ENCODE results near the gene CHST14.
A peak's percentile ranks its signal among the peaks of the same experiment; 100 is the strongest.

CHST14 gene

DNA sequence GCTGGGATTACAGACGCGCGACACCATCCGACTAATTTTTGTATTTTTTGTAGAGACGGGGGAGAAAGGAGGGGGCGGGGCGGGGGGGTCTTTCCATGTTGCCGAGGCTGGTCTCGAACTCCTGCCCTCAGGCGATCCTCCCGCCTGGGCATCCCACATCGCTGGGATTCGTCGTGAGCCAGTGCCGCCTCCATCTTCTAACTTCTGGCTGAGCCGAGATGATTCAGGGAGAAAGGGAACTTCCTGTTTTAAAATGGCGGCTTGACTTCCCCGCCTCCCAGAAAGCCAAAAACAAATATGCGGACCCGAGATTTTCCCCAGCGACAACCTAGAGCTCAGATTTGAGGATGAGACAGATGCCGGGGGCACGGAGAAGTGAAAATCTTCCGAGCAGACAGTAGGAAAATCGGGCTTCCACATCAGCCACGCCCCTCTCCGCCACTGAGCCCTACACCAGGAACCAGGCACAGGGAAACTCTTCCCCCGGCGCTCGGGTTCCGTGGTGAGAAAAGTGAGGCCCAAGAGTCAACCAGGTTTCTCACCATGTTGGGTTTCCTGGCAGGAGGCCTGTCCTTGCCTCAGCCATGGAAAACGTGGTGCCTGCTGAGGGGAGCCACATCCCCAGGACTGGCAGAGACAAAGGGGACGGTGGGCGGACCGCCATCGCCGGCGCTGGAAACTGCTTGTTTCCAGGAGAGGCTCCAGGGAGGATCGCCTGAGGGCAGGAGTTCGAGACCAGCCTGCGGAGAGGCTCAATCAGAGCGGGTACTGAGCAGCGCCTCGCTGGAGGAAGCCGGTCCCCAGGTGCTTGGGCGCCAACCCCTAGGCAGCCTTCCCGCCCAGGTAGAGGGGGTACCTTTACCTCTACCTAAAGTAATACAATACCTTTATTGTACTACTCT lies 18.7 kb downstream of the CHST14 start:
- no peak for DNase-seq (ENCODE audit: low spot score)

DNA sequence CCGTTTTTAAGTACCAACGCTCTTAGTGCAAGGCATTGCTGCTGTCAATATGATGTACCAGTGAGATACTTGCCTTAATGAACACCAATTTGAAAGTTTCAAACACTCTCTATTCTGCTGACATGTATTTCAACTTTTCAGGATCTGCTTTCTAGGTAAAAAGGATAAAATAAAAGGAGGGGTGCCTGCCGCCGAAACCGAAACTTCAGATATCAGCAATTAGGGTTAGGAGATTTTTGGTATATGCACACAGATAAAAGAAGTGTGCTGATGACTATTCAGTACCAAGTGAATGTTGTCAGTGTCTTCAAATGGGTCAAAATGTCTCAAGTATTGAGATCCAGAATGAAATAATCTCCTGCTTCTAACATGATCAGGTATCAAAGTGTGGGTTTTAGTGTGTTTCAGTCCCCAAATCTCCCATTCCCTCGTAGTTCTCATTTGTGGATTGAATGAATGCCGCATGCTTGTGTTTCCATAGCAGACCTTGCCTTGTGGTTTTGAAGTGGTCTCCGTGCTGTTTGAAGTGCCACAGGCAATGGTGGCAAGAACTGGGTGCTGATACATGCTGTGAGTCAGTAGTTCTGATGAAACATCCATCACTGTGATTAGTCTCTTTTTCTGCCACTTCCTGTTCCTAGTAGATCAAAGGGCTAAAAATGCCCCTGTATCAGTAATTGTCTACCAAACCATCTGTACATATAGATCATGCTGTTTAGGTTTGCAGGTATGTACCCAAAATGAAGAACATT lies 22.5 kb downstream of the CHST14 start:
- no peak for DNase-seq (ENCODE audit: low spot score)

DNA sequence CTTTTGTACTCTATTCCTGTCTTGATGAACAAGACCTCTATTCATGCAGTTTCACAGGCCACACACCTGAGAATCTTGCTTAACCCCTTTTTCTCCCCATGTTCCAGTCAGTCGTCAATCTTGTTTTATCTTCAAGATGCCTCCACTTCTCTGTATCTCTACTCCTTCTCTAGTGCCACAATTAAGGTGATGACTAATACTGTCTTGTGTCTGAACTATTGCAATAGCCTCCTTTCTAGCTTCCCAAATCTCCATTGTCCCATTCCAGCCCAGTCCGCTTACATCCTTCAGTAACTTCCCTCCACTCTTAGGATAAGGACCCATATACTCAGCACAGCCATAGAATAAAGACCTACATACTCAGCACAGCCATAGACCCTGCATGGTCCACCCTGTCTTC lies 24.7 kb downstream of the CHST14 start:
- no peak for DNase-seq (ENCODE audit: low spot score)

DNA sequence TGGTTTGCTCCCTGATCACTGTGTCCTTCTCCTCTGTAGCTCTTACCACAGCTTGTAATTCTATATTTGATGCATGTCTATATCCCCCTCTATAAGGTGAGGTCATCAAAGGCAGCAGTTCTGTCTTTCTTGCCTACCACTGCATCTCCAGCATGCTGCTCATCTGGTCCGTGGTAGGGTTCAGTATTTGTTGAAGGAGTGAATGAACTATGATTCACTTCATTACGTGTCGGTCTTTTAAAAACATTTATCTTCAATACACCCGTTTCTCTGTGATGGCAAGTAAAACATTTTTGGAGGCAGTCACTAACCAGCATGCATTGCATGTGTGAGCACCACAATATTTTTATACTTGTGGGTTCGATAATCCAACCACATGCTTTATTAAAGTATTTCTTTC lies 27.6 kb downstream of the CHST14 start:
- no peak for DNase-seq (ENCODE audit: low spot score)

DNA sequence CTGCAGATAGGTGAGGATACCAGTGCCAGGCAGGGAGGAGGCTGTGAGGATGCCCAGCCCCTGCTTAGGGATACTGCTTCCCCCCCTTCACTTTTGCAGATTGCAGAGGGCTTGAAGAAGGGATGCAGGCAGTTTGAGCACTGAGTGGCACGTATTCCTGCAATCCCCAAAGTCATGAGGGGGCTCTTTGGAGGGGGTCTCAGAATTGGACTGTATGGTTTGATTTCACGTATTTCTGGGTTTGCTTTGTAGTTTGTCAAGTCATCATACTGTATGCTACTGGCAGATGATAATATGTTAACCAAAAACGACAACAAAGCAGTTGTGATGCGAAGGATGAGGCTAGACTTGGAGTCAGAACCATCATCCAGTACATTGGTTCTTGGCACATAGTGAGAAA lies 28.1 kb downstream of the CHST14 start:
- no peak for DNase-seq (ENCODE audit: low spot score)

DNA sequence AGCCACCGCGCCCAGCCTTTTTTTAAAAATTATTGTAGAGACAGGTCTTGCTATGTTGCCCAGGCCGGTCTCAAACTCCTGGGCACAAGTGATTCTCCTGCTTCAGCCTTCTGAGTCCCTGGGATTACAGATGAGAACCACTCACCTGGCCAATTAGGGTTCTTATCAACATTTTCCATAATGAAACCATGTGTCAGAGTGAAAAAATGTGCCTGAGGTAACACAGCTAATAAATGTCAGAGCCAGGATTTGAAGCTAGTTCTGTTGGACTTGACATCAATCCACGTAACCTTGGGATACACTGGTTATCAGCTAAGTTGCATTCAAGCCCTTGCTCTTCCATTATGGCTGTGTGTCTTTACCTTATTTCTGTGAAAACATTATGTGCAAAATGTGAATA lies 29.1 kb downstream of the CHST14 start:
- DNase-seq (ENCODE audit: low spot score): no peak

DNA sequence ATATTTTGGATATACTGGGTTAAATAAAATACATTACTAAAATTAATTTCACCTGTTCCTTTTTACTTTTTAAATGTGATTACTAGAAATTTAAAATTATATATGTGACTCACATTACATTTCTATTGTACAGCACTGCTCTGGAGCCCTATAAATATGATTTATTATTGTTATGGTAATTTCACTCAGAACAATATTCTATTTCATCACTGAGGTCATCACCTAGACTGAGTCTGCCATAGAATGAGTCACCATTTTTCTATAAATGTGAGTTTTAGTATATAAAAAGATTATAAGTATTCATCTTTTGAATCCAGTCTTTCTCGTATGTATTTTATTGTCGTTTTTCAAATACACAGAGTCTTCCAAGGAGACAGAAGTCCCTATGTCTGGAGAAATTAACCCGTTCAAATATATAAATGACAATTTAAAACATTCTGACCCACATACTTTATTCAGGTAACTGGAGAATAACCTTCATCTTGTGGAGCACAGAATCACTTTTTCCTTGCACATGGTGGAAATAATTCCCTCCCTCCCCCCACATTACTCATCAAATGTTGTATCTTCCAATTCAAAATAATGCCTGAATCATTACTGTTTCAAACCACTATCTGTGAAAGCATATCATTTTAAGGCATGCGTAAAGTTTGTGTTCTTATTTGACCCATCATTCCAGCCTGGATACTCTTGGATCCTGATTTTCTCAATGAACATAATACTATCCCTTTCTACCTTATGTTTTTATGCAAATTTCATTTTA lies 30.0 kb downstream of the CHST14 start:
- DNase-seq (ENCODE audit: low spot score): no peak

DNA sequence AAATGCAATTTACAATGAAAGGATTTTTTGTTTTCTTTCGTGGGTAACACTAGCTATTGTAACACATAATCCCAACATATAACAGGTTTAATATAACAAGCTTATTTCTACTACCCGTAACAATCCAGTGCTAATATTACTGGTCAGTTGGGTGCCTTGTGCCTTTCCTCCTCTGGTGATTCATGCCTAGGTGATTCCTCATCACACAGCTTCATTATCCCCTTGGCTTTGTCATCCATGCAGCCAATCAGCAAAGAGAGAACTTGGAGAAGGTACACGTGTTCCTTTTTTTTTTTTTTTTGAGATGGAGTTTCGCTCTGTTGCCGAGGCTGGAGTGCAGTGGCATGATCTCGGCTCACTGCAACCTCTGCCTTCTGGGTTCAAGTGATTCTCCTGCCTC lies 30.7 kb downstream of the CHST14 start:
- no peak for DNase-seq (ENCODE audit: low spot score)

DNA sequence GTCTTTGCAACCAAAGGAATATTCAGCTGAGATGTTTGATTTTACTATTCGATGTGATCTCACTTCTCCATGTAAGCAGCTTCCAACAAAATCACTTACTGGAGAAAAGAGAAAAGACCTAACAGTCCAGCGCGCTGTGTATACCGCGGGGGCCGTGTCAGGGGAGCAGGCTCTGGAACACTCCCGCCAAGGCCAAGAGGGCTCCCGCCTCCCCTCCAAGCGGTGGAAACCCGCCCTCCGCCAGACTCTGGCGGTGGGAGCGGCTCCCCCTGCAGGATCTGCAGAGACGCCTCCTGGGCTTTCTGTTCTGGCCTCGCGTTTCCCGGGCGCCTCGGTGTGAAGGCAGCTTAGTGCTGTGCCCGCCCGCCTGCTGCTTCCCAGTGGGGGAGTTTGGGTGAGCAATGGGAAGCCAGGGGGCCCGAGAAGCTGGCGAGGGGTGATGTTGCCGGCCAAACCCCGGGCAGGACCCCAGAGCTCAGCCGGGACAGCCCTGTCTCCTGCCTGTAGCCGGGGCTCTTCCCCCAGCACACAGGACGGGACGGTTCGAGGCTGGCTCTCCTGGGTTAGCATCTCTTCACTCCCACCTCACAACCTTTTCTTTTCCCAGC lies 36.3 kb downstream of the CHST14 start:
- peak; percentile 89 for DNase-seq (ENCODE audit: low spot score)

DNA sequence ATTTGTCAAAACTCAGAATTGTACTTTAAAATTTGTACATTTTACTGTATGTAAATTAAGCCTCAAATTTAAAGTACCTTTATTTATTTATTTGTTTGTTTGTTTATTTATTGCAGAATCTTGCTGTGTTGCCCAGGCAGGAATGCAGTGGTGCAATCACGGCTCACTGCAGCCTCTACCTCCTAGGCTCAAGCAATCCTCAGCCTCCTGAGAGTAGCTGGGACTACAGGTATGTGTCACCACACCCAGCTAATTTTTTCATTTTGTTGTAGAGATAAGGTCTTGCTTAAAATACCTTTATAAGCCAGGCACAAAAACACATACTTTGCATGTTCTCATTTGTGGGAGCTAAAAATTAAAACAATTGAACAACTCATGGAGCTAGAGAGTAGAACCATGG lies 37.4 kb downstream of the CHST14 start:
- DNase-seq (ENCODE audit: low spot score): no peak

DNA sequence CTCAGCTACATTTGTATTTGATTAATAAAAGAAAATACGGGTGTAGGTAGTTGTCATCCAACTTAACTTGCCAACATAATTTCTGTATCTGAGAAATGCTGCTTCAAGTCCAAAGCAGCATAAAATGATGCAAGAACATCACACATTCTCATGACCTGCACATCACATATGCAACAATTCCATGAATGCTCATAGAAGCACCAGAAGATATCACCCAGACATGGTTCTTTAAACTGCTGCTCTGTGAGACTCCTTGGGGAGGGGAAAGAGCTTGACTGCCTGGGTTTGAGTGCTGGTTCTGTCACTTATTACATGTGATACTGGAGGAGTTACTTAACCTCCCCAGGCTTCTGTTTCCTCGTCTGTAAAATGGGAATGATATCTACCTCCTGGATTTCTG lies 39.4 kb downstream of the CHST14 start:
- DNase-seq (ENCODE audit: low spot score): no peak

DNA sequence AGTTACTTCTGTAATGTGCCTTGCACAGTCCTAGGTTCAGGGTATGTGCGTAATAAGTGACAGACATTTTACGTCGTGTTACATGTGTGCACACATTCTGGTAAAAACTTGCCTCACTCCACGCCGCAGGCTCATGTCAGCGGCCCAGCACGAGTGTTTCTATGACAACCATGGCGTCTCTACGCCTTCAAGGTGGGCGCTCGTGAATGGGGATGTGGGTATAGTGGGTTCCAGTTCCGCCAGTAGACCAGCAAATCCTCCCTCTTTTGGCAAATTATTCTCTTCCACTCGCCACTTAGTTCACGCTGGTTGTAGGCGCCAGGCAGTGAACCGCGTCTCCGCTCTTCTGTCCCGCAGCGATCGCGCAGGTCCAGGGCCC lies 40.3 kb downstream of the CHST14 start:
- DNase-seq (ENCODE audit: low spot score): no peak

DNA sequence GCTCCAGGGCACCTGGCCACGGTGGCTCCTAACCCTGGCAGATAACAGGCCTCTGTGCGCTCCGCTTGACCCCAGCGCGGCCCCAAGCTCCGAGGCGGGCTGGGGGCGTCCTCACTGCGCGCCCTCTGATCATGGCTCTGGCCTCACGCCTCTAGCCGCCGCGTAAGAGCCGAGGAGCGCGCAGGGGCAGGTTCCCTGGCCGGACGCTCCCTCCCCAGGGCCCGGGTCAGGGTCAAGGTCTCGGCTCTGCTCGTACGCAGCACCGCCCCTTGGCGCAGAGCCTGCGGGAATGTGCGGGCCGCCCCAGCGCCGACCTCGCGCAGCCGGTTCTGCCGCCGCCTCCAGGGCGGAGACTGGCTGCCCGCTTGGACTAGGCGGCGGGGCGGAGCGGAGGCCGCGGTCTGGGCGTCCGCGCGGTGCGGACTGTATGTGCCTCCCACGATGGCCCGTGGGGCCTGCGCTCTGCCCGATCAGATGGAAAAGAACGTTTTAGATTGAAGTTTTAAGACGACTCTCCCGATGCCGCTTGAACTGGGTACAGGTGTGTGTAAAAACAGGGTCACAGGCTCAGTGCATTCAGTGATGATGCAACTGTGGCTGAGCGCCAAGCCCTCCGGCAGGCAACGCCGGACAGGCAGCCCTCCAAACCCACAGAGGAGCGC lies 40.8 kb downstream of the CHST14 start:
- DNase-seq (ENCODE audit: low spot score): peak; percentile 75

DNA sequence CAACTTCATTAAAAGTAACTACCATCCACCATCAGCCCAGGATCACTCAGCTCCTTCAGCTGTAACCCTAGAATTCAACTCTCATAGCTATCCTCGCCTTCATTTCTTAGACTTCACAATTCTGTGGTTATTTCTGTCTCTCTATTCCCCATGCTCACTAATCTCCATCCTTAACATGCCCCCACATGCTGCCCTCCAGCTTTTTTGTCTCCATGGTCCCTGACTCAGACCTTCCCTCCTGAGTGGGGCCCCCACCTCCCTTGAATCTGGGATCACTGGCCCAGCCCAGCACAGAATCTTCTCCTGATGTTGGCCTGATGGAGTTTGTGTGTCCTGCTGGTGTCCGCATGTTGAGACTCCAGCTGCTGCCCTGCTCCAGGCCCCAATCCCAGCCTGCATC lies 41.7 kb downstream of the CHST14 start:
- no peak for DNase-seq (ENCODE audit: low spot score)

DNA sequence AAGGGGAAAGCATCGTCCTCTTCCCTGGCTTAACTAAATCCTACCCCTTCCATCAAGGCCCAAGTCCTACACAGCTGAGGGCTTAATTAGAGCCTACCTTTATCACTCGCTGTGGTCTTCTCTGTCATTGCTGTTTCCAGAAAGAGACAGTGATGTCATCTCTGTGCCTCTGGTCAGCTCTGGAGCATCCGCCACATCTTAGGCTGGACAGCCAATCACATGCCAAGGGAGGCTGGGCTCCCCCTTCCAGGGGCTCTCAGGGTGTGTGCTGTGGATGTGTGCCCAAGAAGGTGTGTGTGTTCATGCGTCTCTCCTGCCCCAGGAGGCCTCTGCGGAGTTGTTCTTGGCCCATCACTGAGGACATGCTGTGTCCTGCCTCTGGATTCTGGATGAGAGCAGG lies 42.8 kb downstream of the CHST14 start:
- no peak for DNase-seq (ENCODE audit: low spot score)

DNA sequence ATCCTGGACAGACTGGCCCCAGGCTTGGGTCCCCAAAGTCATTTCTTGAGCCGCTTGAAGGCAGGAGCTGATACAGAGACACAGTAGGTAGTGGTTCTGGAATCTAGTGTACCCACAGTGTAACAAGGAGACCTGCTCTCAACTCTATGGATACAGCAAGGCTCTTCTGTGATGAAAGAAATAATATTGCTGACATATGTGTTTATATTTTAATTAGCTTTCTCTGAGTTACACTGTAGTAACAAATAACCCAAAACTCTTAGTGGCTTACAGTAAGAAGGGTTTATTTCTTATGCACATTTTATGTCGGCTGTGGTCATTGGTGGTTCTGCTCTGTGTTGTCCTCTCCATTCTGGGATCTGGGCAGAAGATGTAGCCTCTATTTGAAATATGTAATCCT lies 45.5 kb downstream of the CHST14 start:
- no peak for DNase-seq (ENCODE audit: low spot score)

All from ecto neural progenitor cell (in vitro differentiated cells).